RWPE2 (cell line): Measurements from ENCODE around the gene HPN.

Source experiments
- ATAC-seq: fragments of 200-7000 bp; cut with Tn5 transposase; 3 replicates; pipeline ENCODE4 v1.9.1; 2021; ENCODE audit warnings: low read depth
- DNase-seq: peaks from one replicate; pipeline ENCODE4 v3.0.0-alpha.2; 2020; ENCODE audit warnings: low spot score
- H3K27ac ChIP-seq: fragments of 450-650 bp; 2 replicates; pipeline ENCODE4 v1.5.1; 2017; ENCODE audit warnings: mild to moderate bottlenecking; ENCODE audit not compliant: poor library complexity, severe bottlenecking
- H3K27me3 ChIP-seq: fragments of 250-450 bp; sonication (Bioruptor Pico); 2 replicates; pipeline ENCODE4 v1.5.1; 2021; ENCODE audit warnings: mild to moderate bottlenecking, moderate library complexity; ENCODE audit not compliant: insufficient read depth, poor library complexity, severe bottlenecking
- H3K36me3 ChIP-seq: fragments of 250-450 bp; sonication (Bioruptor Pico); 2 replicates; pipeline ENCODE4 v1.5.1; 2020; ENCODE audit warnings: low read depth, mild to moderate bottlenecking, moderate library complexity
- H3K4me1 ChIP-seq: fragments of 250-450 bp; sonication (Bioruptor Pico); 2 replicates; pipeline ENCODE4 v1.5.1; 2021; ENCODE audit warnings: mild to moderate bottlenecking, moderate library complexity; ENCODE audit not compliant: insufficient read depth, poor library complexity, severe bottlenecking
- H3K4me3 ChIP-seq: fragments of 250-450 bp; sonication (Bioruptor Pico); 2 replicates; pipeline ENCODE4 v1.5.1; 2021; ENCODE audit warnings: mild to moderate bottlenecking, moderate library complexity; ENCODE audit not compliant: severe bottlenecking
- H3K9me3 ChIP-seq: fragments of 250-450 bp; sonication (Bioruptor Pico); 2 replicates; pipeline ENCODE4 v1.5.1; 2021; ENCODE audit warnings: mild to moderate bottlenecking, moderate library complexity; ENCODE audit not compliant: severe bottlenecking
- TF ChIP-seq, protein P1 (sequence below): fragments of 450-650 bp; IDR thresholded peaks from one replicate; pipeline ENCODE4 v1.5.1; 2017; ENCODE audit warnings: mild to moderate bottlenecking, moderate library complexity; ENCODE audit not compliant: poor library complexity, severe bottlenecking

Gene HPN

DNA sequence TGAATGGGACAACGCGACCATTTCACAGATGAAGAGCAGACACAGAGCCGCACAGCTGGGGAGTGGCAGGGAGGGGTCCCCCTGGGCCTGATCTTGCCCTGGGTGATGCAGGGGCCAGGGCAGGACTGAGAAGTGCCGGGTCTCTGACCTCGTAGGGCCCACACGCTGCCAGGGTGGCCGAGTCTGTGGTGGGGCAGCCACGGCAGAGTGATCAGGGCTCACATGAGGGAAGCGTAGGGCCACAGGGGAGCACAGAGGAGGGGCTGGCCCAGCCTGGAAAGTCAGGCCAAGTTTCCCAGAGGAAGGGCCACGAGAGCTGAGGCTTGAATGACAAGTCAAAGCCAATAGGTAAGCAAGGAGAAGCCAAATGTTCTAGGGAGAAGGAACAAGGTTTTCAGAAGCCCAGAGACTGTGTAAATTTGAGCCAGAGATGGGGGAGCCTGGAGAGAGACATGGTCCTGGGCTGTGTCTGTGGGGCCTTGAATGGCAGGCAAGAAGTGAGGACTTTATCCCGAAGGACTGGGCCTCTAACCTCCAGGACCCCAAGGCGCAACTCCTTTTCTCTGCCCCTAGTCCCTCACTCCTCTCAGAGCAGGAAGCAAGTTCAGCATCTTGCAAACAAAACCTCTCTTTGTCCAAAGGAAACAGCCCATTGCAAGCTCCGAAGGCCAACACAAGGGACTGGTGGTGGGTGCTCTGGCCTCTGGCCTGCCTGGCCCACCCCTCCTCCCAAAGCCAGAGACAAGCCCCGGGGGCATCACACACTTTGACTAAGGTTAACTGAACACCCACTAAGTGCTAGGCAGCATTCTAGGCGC is 42.4 kb downstream of the HPN start:
- DNase-seq, result no peak
- H3K27ac ChIP-seq, result no peak overlapping the region
- no peak overlapping the region for H3K4me3 ChIP-seq

DNA sequence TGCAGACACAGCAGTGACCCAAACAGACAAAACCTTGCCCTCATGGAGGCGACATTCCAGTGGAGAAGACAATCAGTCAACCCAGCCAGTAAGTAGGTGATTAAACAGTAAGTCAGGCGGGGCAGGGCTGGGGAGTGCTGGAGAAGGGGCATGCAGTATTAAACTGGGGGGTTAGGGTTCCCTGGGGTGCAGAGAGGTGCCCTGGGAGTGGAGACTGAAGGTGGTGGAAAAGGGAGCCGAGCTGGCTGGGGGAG is 42.9 kb downstream of the HPN start:
- ATAC-seq (no peak), DNase-seq (no peak)
- Histone ChIP-seq H3K4me1 (no peaks in the 10 kb centered on the region), H3K27me3 (no peaks in the 10 kb centered on the region), H3K27ac (no peak overlapping the region), H3K36me3 (no peaks in the 10 kb centered on the region), H3K9me3 (no peaks in the 10 kb centered on the region), H3K4me3 (no peak overlapping the region)
- TF ChIP-seq, protein P1, sequence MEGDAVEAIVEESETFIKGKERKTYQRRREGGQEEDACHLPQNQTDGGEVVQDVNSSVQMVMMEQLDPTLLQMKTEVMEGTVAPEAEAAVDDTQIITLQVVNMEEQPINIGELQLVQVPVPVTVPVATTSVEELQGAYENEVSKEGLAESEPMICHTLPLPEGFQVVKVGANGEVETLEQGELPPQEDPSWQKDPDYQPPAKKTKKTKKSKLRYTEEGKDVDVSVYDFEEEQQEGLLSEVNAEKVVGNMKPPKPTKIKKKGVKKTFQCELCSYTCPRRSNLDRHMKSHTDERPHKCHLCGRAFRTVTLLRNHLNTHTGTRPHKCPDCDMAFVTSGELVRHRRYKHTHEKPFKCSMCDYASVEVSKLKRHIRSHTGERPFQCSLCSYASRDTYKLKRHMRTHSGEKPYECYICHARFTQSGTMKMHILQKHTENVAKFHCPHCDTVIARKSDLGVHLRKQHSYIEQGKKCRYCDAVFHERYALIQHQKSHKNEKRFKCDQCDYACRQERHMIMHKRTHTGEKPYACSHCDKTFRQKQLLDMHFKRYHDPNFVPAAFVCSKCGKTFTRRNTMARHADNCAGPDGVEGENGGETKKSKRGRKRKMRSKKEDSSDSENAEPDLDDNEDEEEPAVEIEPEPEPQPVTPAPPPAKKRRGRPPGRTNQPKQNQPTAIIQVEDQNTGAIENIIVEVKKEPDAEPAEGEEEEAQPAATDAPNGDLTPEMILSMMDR, result no peak

More for the DNA sequence above, 42.4 kb downstream of the HPN start:
- TF ChIP-seq, protein P1, result no peak
- H3K27me3 ChIP-seq, result no peaks in the 10 kb centered on the region
- no peaks in the 10 kb centered on the region for H3K9me3 ChIP-seq
- no peaks in the 10 kb centered on the region for H3K36me3 ChIP-seq
- no peaks in the 10 kb centered on the region for H3K4me1 ChIP-seq
- ATAC-seq, result no peak

DNA sequence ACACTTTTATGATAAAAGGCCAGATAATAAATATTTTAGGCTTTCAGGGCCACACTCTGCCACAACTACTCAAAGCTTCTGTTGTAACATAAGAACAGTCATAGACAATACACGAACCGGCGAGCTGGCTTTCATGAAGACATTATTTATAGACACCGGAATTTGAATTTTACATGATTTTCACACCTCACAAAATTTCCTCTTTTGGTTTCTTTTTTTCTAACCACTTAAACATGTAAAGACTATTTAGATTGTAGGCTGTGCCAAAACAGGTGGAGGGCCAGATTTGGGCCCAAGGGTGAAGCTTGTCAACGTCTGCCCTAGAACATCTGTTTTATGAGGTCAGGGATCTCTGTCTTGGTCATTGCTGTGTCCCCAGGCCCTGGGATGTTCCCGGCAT is 44.4 kb downstream of the HPN start:
- Histone ChIP-seq H3K4me1 (no peaks in the 10 kb centered on the region), H3K36me3 (no peaks in the 10 kb centered on the region), H3K27me3 (no peaks in the 10 kb centered on the region), H3K27ac (no peak overlapping the region), H3K9me3 (no peaks in the 10 kb centered on the region), H3K4me3 (no peak overlapping the region)
- no peak for ATAC-seq
- DNase-seq, result no peak
- TF ChIP-seq, protein P1, result no peak

DNA sequence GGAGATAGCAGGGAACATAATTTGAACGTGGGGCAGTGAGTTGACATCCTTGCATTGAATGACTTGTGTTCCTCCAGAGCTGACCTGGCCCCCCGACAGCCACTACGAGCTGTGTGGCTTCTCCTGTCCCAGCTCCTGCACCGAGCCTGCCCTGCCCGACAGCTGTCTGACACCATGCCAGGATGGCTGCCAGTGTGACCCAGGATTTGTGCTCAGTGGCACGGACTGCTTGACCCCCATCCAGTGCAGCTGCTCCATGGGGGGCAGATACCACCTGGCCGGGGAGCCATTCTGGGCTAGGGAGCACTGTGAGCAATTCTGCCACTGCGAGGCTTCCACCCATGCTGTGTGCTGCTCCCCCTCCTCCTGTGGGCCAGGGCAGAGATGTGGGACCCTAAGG is 44.9 kb downstream of the HPN start:
- Histone ChIP-seq H3K27ac (no peak overlapping the region), H3K4me1 (no peaks in the 10 kb centered on the region), H3K27me3 (no peaks in the 10 kb centered on the region), H3K4me3 (no peak overlapping the region), H3K9me3 (no peaks in the 10 kb centered on the region), H3K36me3 (no peaks in the 10 kb centered on the region)
- no peak for ATAC-seq
- TF ChIP-seq, protein P1, result no peak
- DNase-seq, result no peak

DNA sequence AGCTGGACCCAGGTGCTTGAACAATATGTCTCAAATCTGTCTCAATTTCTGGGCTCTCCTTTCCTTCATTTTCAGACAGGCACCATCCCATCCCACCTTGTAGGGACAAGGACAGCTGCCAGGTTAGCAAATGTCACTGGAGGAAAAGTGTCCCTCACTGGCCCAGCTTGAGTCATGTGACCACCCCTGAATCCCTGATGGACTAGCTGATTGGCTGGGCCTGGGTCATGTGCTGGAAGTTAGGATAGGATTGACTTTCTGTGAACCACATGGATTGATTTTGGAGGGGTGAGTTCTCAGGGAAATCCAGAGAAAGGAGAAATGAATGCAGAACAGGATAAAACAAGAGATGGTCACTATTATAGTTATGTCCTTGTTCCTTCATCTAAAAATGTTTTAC is 45.9 kb downstream of the HPN start:
- no peaks in the 10 kb centered on the region for H3K4me1 ChIP-seq
- no peaks in the 10 kb centered on the region for H3K27me3 ChIP-seq
- TF ChIP-seq, protein P1, result no peak
- DNase-seq (no peak), ATAC-seq (no peak)
- H3K36me3 ChIP-seq, result no peaks in the 10 kb centered on the region
- no peak overlapping the region for H3K4me3 ChIP-seq
- H3K9me3 ChIP-seq, result no peaks in the 10 kb centered on the region
- H3K27ac ChIP-seq, result no peak overlapping the region
